Spleen (tissue), 11 donors: ENCODE results near the gene TSC22D1. TPM values are rescaled to one million over a fixed set of nuclear protein-coding genes. Genes with fewer than 3 reads are reported as not detected.

Experiments
- DNase-seq: peaks from one replicate; pipeline ENCODE4 v3.0.0-alpha.2; 2020
- H3K27ac ChIP-seq, 8 donors: fragments of 200-600 bp; sonication (generic) in 7 of 8; 1 replicate in 4 of 8; 2 replicates in 4 of 8; pipeline versions ENCODE4 v1.5.0 to v1.8.0; 2016 to 2021; ENCODE audit warnings: inconsistent platforms in 4 of 8, mild to moderate bottlenecking in 4 of 8, moderate library complexity in 1 of 8
- H3K27me3 ChIP-seq, 7 donors: fragments of 200-600 bp; sonication (generic) in 6 of 7; replicated peaks in 1 of 7; 1 replicate in 4 of 7; 2 replicates in 3 of 7; pipeline versions ENCODE4 v1.5.0 to v1.8.0; 2016 to 2021; ENCODE audit warnings: inconsistent platforms in 3 of 7, mild to moderate bottlenecking in 1 of 7
- H3K36me3 ChIP-seq, 6 donors: fragments of 200-600 bp; sonication (generic) in 5 of 6; 1 replicate in 4 of 6; 2 replicates in 2 of 6; pipeline versions ENCODE4 v1.5.0 to v1.8.0; 2016 to 2021; ENCODE audit warnings: inconsistent platforms in 2 of 6
- H3K4me1 ChIP-seq, 6 donors: fragments of 200-600 bp; sonication (generic) in 5 of 6; 1 replicate in 3 of 6; 2 replicates in 3 of 6; pipeline versions ENCODE4 v1.5.0 to v1.8.0; 2016 to 2021; ENCODE audit warnings: inconsistent platforms in 3 of 6
- H3K4me3 ChIP-seq, 8 donors: fragments of 200-600 bp; sonication (generic) in 7 of 8; 1 replicate in 4 of 8; 2 replicates in 4 of 8; pipeline versions ENCODE4 v1.5.0 to v1.8.0; 2016 to 2021; ENCODE audit warnings: inconsistent platforms in 4 of 8, mild to moderate bottlenecking in 4 of 8, moderate library complexity in 2 of 8
- H3K9me3 ChIP-seq, 8 donors: fragments of 200-600 bp; sonication (generic) in 7 of 8; 1 replicate in 4 of 8; 2 replicates in 4 of 8; pipeline versions ENCODE4 v1.5.0 to v1.8.0; 2016 to 2021; ENCODE audit warnings: inconsistent platforms in 4 of 8
- CTCF ChIP-seq, 11 experiments: fragments of 200-600 bp in 7 of 11; fragments of 450-650 bp in 4 of 11; sonication (generic) in 4 of 11; IDR thresholded peaks in 8 of 11; conservative IDR thresholded peaks in 3 of 11; 1 replicate in 7 of 11; 2 replicates in 4 of 11; pipeline versions ENCODE4 v1.4.0 to v1.8.0; 2016 to 2021; ENCODE audit warnings: antibody characterized with exemption in 11 of 11, inconsistent platforms in 4 of 11, mild to moderate bottlenecking in 1 of 11
- POLR2A ChIP-seq, 3 donors: fragments of 450-650 bp; IDR thresholded peaks; one replicate each; pipeline ENCODE4 v1.5.1; 2017; ENCODE audit warnings: antibody characterized with exemption in 3 of 3, mild to moderate bottlenecking in 1 of 3
- POLR2AphosphoS5 ChIP-seq, 3 donors: sonication (generic); formaldehyde crosslinking; IDR thresholded peaks; one replicate each; pipeline ENCODE4 v1.5.1; 2017; ENCODE audit warnings: antibody characterized with exemption in 3 of 3
- WGBS, 5 donors: extraction: QIAGEN DNeasy Blood & Tissue Kit in 3 of 5; methylation state at CpG; one replicate each; pipeline versions ENCODE4 v1.1.5 to v1.1.7; 2013 to 2018; 5-methylcytosine and 5-hydroxymethylcytosine counted together
- intact Hi-C: fragments of 100-400 bp; cut with DNase I; formaldehyde crosslinking; loops from one replicate; pipeline ENCODE4 v1.15.0; 2023; ENCODE audit warnings: low total_unique reads
- polyA plus RNA-seq, 3 donors: library from polyadenylated mRNA; stranded (reverse); fragments of 200-250 nt; gene quantifications; one replicate each; pipeline ENCODE4 v1.2.1, GENCODE V29; 2013
- total RNA-seq, 7 donors: library from RNA; depleted of rRNA in 3 of 7; stranded (reverse); fragments of >200 nt in 3 of 7; fragmentation: NEBNext Ultra II Directional in 4 of 7; extraction: Animal tissue kit (Norgen Biotek cat#: 25700) in 4 of 7; gene quantifications; one replicate each; pipeline versions ENCODE4 v1.1.0 to v1.2.1, GENCODE V29; 2016 to 2021
- donor health status: healthy with polysubstance abuse.
- donor health status: DM: no; HTN: no; CAD: no; lungs with moderate emphysema.
- donor health status: DM: no; HTN: no; CAD: no.
- donor health status: Bipolar disorder and iron deficiency.
- donor health status: healthy.
- donor health status: DM: no; HTN: no; CAD: no.
- donor health status: DM: yes; HTN: yes; CAD: no.

Gene TSC22D1
- total and polyA plus RNA-seq, 10 donors, result 14.3 to 66.3 (median 42.6) TPM

GRCh38 chr13:44394658-44395057 lies 181.5 kb downstream of the TSC22D1 start:
- no peak overlapping the region for H3K27ac ChIP-seq
- DNase-seq, result no peak
- TF ChIP-seq POLR2A (IDR thresholded peaks at IDR 0.05) (no peak), CTCF (IDR thresholded peaks at IDR 0.05 in 8 of 11, conservative IDR thresholded peaks at IDR 0.05 in 3 of 11) (no peak), POLR2AphosphoS5 (IDR thresholded peaks at IDR 0.05) (no peak)
- no peak overlapping the region for H3K4me3 ChIP-seq
- no peaks in the 10 kb centered on the region for H3K9me3 ChIP-seq
- no peaks in the 10 kb centered on the region for H3K4me1 ChIP-seq
- no peaks in the 10 kb centered on the region for H3K36me3 ChIP-seq
- H3K27me3 ChIP-seq, result no peaks in the 10 kb centered on the region
- intact Hi-C loops, result no loop called here

- Histone ChIP-seq H3K4me3 (no peak overlapping the region), H3K4me1 (no peaks in the 10 kb centered on the region), H3K27ac (no peak overlapping the region), H3K36me3 (no peaks in the 10 kb centered on the region), H3K27me3 (no peaks in the 10 kb centered on the region), H3K9me3 (no peaks in the 10 kb centered on the region)
- intact Hi-C loops, result no loop called here
- TF ChIP-seq CTCF (IDR thresholded peaks at IDR 0.05 in 8 of 11, conservative IDR thresholded peaks at IDR 0.05 in 3 of 11), result no peak
- no peak for TF ChIP-seq POLR2AphosphoS5 (IDR thresholded peaks at IDR 0.05)
- TF ChIP-seq POLR2A (IDR thresholded peaks at IDR 0.05), result no peak
- DNase-seq, result no peak
- 37 to 50% (median 43%) methylated on average over 8 of the region's 8 CpGs for WGBS, 5 donors
These were observed 182.7 kb downstream of the TSC22D1 start for GRCh38 chr13:44393391-44393790.

GRCh38 chr13:44389876-44390275 lies 186.3 kb downstream of the TSC22D1 start:
- no peak for DNase-seq
- intact Hi-C loops, result no loop called here
- no peak overlapping the region for H3K4me3 ChIP-seq
- no peaks in the 10 kb centered on the region for H3K27me3 ChIP-seq
- WGBS, 5 donors, result 74 to 100% (median 82%) methylated on average over 1 of the region's 1 CpG
- TF ChIP-seq POLR2A (IDR thresholded peaks at IDR 0.05) (no peak), CTCF (IDR thresholded peaks at IDR 0.05 in 8 of 11, conservative IDR thresholded peaks at IDR 0.05 in 3 of 11) (no peak), POLR2AphosphoS5 (IDR thresholded peaks at IDR 0.05) (no peak)
- H3K27ac ChIP-seq, result no peak overlapping the region
- H3K4me1 ChIP-seq, result no peaks in the 10 kb centered on the region
- no peaks in the 10 kb centered on the region for H3K9me3 ChIP-seq
- H3K36me3 ChIP-seq, result no peaks in the 10 kb centered on the region

- no peak for TF ChIP-seq POLR2A (IDR thresholded peaks at IDR 0.05)
- TF ChIP-seq POLR2AphosphoS5 (IDR thresholded peaks at IDR 0.05), result no peak
- no peak for TF ChIP-seq CTCF (IDR thresholded peaks at IDR 0.05 in 8 of 11, conservative IDR thresholded peaks at IDR 0.05 in 3 of 11)
- H3K36me3 ChIP-seq, result no peaks in the 10 kb centered on the region
- no peak for DNase-seq
- H3K4me3 ChIP-seq, result no peak overlapping the region
- H3K27me3 ChIP-seq, result no peaks in the 10 kb centered on the region
- H3K4me1 ChIP-seq, result no peaks in the 10 kb centered on the region
- no peaks in the 10 kb centered on the region for H3K9me3 ChIP-seq
- intact Hi-C loops, result no loop called here
- WGBS, 5 donors, result 43 to 59% (median 56%) methylated on average over 4 of the region's 4 CpGs
- no peak overlapping the region for H3K27ac ChIP-seq
These were observed 187.0 kb downstream of the TSC22D1 start for GRCh38 chr13:44389060-44389666.
